ENCODE data around the gene AGAP1. TPM values are rescaled to one million over a fixed set of nuclear protein-coding genes. Genes with fewer than 3 reads are reported as not detected.
A peak's percentile ranks its signal among the peaks of the same experiment; 100 is the strongest.

AGAP1 gene
- total and polyA plus RNA-seq, 2 donors from 2014 or later: 8.1 to 44.5 TPM

DNA sequence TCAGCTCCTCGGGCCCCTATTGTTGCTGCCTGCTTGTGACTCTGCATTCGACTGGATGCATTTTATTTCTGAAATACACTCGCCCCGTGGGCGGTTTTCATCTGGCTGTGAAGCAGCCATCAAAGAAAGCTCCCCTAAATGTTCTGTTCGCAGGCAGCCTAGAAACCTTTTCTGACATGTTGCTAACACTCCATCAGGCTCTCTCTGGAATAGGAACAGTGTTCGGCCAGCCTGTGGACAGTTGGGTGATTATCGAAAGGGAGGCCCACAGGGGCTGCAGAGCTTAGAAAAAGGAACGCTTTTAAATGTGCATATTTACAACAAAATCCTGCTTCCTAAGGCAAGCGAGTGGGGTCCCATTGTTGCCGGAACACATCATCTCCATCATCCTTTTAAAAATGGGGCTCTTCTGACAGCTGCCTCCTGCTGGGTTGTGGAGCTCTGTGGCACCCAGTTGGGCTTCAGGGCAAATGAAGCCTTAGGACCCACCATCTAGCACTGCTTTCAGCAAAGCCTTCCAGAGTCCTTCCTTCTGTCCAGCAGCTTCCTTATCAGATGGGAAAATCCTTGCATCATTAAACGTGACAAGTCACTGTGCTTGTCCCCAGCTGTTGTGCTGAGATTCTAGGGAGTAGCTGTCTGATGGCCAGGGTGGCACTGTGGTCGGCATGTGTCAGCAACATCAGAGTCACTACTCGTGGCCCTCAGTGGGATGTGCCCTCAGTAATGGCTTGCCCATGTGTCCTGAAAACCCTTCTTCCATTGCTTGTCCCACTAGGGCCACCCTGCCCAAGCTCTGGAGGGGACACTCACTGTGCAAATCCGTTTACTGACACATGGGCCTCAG, 571.7 kb downstream of the AGAP1 start:
- no peak overlapping the region for H3K27ac ChIP-seq (ENCODE audit: low read depth in 2 of 2, low read length in 2 of 2)
- FAIRE-seq (no peak), DNase-seq (peak in 1 of 5 donors; percentile 60)
- no peaks in the 10 kb centered on the region for H3K4me1 ChIP-seq (ENCODE audit: control insufficient read depth in 2 of 3, insufficient read depth in 2 of 3, low read depth in 1 of 3, low read length in 3 of 3)
- H3K27me3 ChIP-seq (ENCODE audit: control insufficient read depth, insufficient read depth, low read length): no peaks in the 10 kb centered on the region
- intact Hi-C loops (cut with DNase I): no loop called here
- H3K4me3 ChIP-seq (ENCODE audit: low read length in 3 of 3): no peak overlapping the region
- TF ChIP-seq, protein P1, sequence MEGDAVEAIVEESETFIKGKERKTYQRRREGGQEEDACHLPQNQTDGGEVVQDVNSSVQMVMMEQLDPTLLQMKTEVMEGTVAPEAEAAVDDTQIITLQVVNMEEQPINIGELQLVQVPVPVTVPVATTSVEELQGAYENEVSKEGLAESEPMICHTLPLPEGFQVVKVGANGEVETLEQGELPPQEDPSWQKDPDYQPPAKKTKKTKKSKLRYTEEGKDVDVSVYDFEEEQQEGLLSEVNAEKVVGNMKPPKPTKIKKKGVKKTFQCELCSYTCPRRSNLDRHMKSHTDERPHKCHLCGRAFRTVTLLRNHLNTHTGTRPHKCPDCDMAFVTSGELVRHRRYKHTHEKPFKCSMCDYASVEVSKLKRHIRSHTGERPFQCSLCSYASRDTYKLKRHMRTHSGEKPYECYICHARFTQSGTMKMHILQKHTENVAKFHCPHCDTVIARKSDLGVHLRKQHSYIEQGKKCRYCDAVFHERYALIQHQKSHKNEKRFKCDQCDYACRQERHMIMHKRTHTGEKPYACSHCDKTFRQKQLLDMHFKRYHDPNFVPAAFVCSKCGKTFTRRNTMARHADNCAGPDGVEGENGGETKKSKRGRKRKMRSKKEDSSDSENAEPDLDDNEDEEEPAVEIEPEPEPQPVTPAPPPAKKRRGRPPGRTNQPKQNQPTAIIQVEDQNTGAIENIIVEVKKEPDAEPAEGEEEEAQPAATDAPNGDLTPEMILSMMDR (IDR thresholded peaks at IDR 0.05; ENCODE audit: borderline replicate concordance, extremely low read depth, insufficient read depth): no peak
- peaks cover 0 to 5% (median 0%) of the 10 kb centered on the region in 3 donors for H3K36me3 ChIP-seq (ENCODE audit: control insufficient read depth in 2 of 3, insufficient read depth in 3 of 3, low read length in 3 of 3)
- H3K9me3 ChIP-seq (ENCODE audit: control insufficient read depth in 2 of 3, insufficient read depth in 1 of 3, low read length in 3 of 3): no peaks in the 10 kb centered on the region
- no peak overlapping the region for H3K9ac ChIP-seq (ENCODE audit: low read length in 3 of 3)

DNA sequence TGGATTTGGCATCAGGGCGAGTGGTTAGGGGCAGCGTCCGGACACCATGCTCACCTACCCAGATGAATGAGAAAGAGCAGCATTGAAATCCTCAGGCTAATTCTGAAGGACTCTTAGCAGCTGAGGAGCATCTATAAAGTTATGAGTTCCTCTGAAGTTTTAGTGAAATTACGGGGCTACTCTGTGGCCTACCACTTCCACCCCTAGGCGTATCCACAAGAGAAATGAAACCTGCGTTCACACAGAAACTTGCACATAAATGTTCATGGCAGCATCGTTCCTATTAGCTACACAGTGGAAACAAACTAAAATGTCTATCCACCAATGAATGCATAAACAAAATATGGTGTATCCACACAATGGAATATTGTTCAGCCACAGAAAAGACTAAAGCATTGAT, 576.4 kb downstream of the AGAP1 start:
- H3K4me3 ChIP-seq (ENCODE audit: low read length in 3 of 3): no peak overlapping the region
- H3K9me3 ChIP-seq (ENCODE audit: control insufficient read depth in 2 of 3, insufficient read depth in 1 of 3, low read length in 3 of 3): no peaks in the 10 kb centered on the region
- no peaks in the 10 kb centered on the region for H3K36me3 ChIP-seq (ENCODE audit: control insufficient read depth in 2 of 3, insufficient read depth in 3 of 3, low read length in 3 of 3)
- FAIRE-seq: no peak
- no peak for DNase-seq
- no peak overlapping the region for H3K27ac ChIP-seq (ENCODE audit: low read depth in 2 of 2, low read length in 2 of 2)
- intact Hi-C loops (cut with DNase I): no loop called here
- no peaks in the 10 kb centered on the region for H3K4me1 ChIP-seq (ENCODE audit: control insufficient read depth in 2 of 3, insufficient read depth in 2 of 3, low read depth in 1 of 3, low read length in 3 of 3)
- H3K9ac ChIP-seq (ENCODE audit: low read length in 3 of 3): no peak overlapping the region
- H3K27me3 ChIP-seq (ENCODE audit: control insufficient read depth, insufficient read depth, low read length): no peaks in the 10 kb centered on the region
- TF ChIP-seq, protein P1 (IDR thresholded peaks at IDR 0.05; ENCODE audit: borderline replicate concordance, extremely low read depth, insufficient read depth): no peak

DNA sequence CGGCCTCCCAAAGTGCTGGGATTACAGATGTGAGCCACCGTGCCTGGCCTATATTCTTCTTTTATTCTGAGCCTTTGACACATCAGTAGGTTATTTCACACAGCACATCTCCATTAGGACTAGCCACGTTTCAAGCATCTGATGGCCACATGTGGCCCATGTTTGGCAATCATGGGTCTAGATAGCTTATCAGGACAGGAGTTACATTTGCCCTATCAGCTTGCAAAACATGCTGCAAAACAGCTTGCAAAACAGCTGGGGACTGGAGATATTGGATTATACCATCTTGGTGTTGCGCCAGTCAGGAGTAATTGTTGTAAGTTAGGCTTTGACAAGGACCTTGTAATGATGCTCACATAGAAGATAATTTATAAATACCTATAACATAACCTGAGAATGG, 579.4 kb downstream of the AGAP1 start:
- Histone ChIP-seq H3K4me1 (ENCODE audit: control insufficient read depth in 2 of 3, insufficient read depth in 2 of 3, low read depth in 1 of 3, low read length in 3 of 3) (no peaks in the 10 kb centered on the region), H3K27me3 (ENCODE audit: control insufficient read depth, insufficient read depth, low read length) (no peaks in the 10 kb centered on the region), H3K27ac (ENCODE audit: low read depth in 2 of 2, low read length in 2 of 2) (no peak overlapping the region), H3K36me3 (ENCODE audit: control insufficient read depth in 2 of 3, insufficient read depth in 3 of 3, low read length in 3 of 3) (no peaks in the 10 kb centered on the region), H3K9me3 (ENCODE audit: control insufficient read depth in 2 of 3, insufficient read depth in 1 of 3, low read length in 3 of 3) (no peaks in the 10 kb centered on the region), H3K4me3 (ENCODE audit: low read length in 3 of 3) (no peak overlapping the region), H3K9ac (ENCODE audit: low read length in 3 of 3) (no peak overlapping the region)
- FAIRE-seq: no peak
- no peak for DNase-seq
- TF ChIP-seq, protein P1 (IDR thresholded peaks at IDR 0.05; ENCODE audit: borderline replicate concordance, extremely low read depth, insufficient read depth): no peak
- intact Hi-C loops (cut with DNase I): no loop called here

Measured in kidney (tissue), 14 donors.